Measurements from ENCODE around the gene TSR1. TPM values are rescaled to one million over a fixed set of nuclear protein-coding genes. Genes with fewer than 3 reads are reported as not detected.

TSR1 gene
- total RNA-seq, 4 donors from 2014 or later = 76.7 to 94.1 (median 84.7) TPM

GRCh38 chr17:2277429-2278170 is 58.7 kb downstream of the TSR1 start:
- in situ Hi-C loops (cut with MboI; ENCODE audit: low sequenced_read_pairs in 4 of 4) (loop anchor here in 1 of 4 donors (25.0 kb wide), 1 partner anchor 390 kb away; no protein-coding TSS in a partner anchor), intact Hi-C loops (cut with DNase I; ENCODE audit: low total_unique reads) (no loop called here)
- H3K36me3 ChIP-seq = peaks cover 0 to 51% of the 10 kb centered on the region in 2 donors
- peaks cover 0 to 3% of the 10 kb centered on the region in 2 donors for H3K4me1 ChIP-seq
- no peak for DNase-seq
- no peak for ATAC-seq
- no peaks in the 10 kb centered on the region for H3K27me3 ChIP-seq
- no peak for TF ChIP-seq POLR2A (IDR thresholded peaks at IDR 0.05)
- no peak for TF ChIP-seq CTCF (IDR thresholded peaks at IDR 0.05 in 4 of 5, conservative IDR thresholded peaks at IDR 0.05 in 1 of 5)
- H3K4me3 ChIP-seq = no peak overlapping the region
- H3K9me3 ChIP-seq = no peaks in the 10 kb centered on the region
- no peak overlapping the region for H3K27ac ChIP-seq

- Histone ChIP-seq H3K9me3 (no peaks in the 10 kb centered on the region), H3K36me3 (peaks cover 0 to 33% of the 10 kb centered on the region in 2 donors), H3K4me1 (peaks cover 0 to 3% of the 10 kb centered on the region in 2 donors), H3K27me3 (no peaks in the 10 kb centered on the region), H3K27ac (no peak overlapping the region), H3K4me3 (no peak overlapping the region)
- TF ChIP-seq CTCF (IDR thresholded peaks at IDR 0.05 in 4 of 5, conservative IDR thresholded peaks at IDR 0.05 in 1 of 5) (no peak), POLR2A (IDR thresholded peaks at IDR 0.05) (no peak)
- intact Hi-C loops (cut with DNase I; ENCODE audit: low total_unique reads) (no loop called here), in situ Hi-C loops (cut with MboI; ENCODE audit: low sequenced_read_pairs in 4 of 4) (loop anchor here in 1 of 4 donors (25.0 kb wide), 1 partner anchor 388 kb away; no protein-coding TSS in a partner anchor)
- DNase-seq (no peak), ATAC-seq (peak in 1 of 2 donors; percentile 58)
Measured at GRCh38 chr17:2275722-2276121, 60.5 kb downstream of the TSR1 start.

GRCh38 chr17:2274414-2274813 is 61.8 kb downstream of the TSR1 start:
- intact Hi-C loops (cut with DNase I; ENCODE audit: low total_unique reads) = no loop called here
- ATAC-seq (no peak), DNase-seq (no peak)
- H3K4me1 ChIP-seq = peaks cover 0 to 3% of the 10 kb centered on the region in 2 donors
- TF ChIP-seq POLR2A (IDR thresholded peaks at IDR 0.05) (no peak), CTCF (IDR thresholded peaks at IDR 0.05 in 4 of 5, conservative IDR thresholded peaks at IDR 0.05 in 1 of 5) (no peak)
- no peak overlapping the region for H3K27ac ChIP-seq
- H3K4me3 ChIP-seq = no peak overlapping the region
- in situ Hi-C loops (cut with MboI; ENCODE audit: low sequenced_read_pairs in 4 of 4) = loop anchor here in 2 of 4 donors (25.0 kb wide), 1 partner anchor 362 kb away; no protein-coding TSS in a partner anchor
- peaks cover 0 to 31% of the 10 kb centered on the region in 2 donors for H3K36me3 ChIP-seq
- no peaks in the 10 kb centered on the region for H3K27me3 ChIP-seq
- H3K9me3 ChIP-seq = no peaks in the 10 kb centered on the region

Other genes starting within 250 kb of the TSR1 start
- gene SMG6, start 32.7 kb downstream of the TSR1 start, total RNA-seq = 10 to 100 TPM; 20.5 to 27.8 (median 23.0) TPM
- 10 to 100 TPM in 2 of 4 donors, 1 to 10 TPM in 2; 3.0 to 20.0 (median 10.7) TPM for gene SRR, start 32.5 kb downstream of the TSR1 start, total RNA-seq
- 10 to 100 TPM in 2 of 4 donors, 1 to 10 TPM in 2; 6.1 to 20.1 (median 9.6) TPM for gene SGSM2, start 1.0 kb upstream of the TSR1 start, total RNA-seq
- gene MNT, start 64.6 kb upstream of the TSR1 start, total RNA-seq = 1 to 10 TPM; 2.9 to 5.4 (median 4.2) TPM
- 10 to 100 TPM; 18.2 to 59.7 (median 25.4) TPM for gene METTL16, start 175.4 kb upstream of the TSR1 start, total RNA-seq